Stimulated activated CD4-positive, alpha-beta T cell treated with anti-CD3 and anti-CD28 coated beads, Interleukin-4, amount 100 ng/mL, for 24 hours (primary cell): Measurements from ENCODE around the gene ABCD3.
"Not testable (repeated sequence)": the region's sequence is repeated elsewhere in the genome, so short reads cannot be mapped to it uniquely, and the experiment has no call there.

Experiments used
- DNase-seq: peaks from one replicate; pipeline ENCODE4 v3.0.0-alpha.2; 2020

The ABCD3 gene

GRCh38 chr1:94416901-94417727, 1.1 kb upstream of the ABCD3 start:
- no peak for DNase-seq

- DNase-seq = no peak
Measured at GRCh38 chr1:94417728-94417977, 536 bp upstream of the ABCD3 start.

DNA sequence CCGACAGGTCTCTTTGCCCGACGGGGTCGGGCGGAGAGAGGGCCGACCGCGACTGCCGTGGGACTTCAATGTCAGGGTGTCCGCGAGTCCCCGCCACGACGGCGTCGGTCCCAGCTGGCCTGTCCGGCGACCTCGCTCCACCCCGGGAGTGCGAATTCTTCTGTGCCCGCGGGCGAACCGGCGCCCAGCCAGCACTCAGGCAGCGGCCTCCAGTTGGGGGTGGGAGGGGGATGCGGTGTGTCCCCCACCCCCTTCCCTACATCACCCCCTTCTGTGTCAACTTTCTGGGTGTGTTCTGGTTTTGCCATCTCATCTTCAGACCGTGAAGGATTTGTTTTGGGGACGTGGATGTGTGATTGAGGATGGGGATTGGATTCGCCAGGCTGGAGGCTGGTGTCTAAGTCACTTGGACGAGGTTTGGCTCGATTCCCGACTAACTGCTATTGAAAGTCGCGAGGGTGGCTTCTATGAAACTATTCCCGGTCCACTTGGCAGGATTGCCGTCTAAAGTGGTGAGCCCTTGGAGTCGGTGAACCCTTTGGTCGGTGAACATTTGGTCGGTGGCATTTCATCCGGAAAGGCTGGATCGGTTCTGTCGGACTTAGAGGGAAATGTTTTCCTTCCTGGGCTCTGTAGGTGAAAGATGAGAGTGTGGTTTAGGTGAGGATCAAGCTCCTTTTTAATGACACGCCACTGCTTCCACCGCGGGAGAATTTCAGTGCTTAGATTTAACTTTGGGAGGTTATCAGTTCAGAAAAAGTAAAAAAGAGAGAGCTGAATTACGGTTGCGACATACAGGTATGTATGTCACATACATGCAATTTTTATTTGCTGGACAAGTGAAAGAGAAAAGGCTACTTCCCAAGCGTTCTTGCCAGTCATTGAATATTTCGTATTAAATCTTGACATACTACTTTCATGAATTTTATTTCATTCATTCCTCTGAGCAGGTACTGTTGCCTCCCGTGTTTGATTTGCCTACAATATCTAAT, 771 bp downstream of the ABCD3 start:
- DNase-seq = no peak

GRCh38 chr1:94422115-94422820, 4.1 kb downstream of the ABCD3 start:
- DNase-seq = no peak

DNA sequence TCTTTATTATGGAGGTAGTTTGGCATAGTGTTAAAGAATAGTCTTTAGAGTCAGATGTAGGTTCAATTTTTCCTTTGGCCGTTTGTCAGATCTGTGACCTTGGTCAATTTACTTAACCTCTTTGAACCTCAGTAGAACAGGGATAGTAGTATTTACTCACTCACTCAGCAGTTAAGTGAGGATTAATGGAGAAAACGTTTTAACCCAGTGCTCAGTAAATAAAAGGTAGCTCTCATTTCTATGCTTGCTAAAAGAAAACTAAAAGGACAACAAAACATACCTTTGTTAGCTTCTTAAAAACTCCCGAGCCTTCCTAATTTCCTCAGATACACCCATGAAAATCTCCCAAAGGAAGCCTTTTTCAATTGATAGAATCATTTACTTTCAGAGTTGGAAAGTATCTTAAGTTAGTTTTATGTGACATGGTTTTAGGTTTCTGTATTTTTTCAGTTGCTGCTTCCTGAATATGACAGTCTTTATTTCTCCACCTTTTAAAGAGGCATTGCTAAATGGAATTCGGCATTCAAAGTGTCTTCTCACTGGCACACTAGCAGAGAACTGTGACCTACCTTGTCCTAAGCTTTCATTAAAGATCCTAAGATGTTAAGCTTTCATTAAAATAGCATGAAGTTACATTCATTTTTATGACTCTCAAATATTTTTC, 7.8 kb downstream of the ABCD3 start:
- DNase-seq = no peak

DNA sequence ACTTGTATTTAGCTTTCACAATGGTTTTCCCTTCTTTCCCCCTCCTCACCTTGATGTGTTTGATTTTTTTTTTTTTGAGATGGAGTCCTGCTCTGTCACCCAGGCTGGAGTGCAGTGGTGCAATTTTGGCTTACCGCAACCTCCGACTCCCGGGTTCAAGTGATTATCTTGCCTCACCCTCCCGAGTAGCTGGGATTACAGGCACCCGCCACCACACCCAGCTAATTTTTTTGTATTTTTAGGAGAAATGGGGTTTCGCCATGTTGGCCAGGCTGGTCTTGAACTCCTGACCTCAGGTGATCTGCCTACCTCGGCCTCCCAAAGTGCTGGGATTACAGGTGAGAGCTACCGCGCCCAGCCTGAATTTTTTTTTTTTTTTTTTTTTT, 8.3 kb downstream of the ABCD3 start:
- not testable (repeated sequence) for DNase-seq

DNA sequence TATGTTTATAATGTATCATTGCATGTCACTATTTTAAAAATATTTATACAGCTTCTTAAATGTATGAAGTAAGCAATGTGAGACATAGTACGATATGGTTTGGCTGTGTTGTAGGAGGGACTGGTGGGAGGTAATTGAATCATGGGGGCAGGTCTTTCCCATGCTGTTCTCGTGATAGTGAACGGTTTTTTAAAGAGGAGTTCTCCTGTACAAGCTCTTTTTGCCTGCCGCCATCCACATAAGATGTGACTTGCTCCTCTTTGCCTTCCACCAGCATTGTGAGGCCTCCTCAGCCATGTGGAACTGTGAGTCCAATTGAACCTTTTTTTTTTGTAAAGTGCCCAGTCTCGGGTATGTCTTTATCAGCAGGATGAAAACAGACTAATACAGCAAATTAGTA, 10.3 kb downstream of the ABCD3 start:
- DNase-seq = no peak

- DNase-seq = not testable (repeated sequence)
Measured at GRCh38 chr1:94428927-94429528, 10.8 kb downstream of the ABCD3 start.

DNA sequence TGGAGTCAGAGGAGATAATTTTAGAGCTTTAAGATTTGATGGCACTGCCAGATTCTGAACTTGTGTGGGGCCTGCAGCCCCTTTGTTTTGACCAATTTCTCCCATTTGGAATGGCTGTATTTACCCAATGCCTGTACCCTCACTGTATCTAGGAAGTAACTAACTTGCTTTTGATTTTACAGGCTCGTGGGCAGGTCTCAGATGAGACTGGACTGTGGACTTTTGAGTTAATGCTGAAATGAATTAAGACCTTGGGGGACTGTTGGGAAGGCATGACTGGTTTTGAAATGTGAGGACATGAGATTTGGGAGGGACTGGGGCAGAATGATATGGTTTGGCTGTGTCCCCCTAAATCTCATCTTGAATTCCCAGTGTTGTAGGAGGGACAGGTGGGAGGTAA, 11.9 kb downstream of the ABCD3 start:
- DNase-seq = not testable (repeated sequence)

GRCh38 chr1:94433866-94434265, 15.7 kb downstream of the ABCD3 start:
- no peak for DNase-seq

GRCh38 chr1:94434365-94435045, 16.3 kb downstream of the ABCD3 start:
- no peak for DNase-seq

- no peak for DNase-seq
Measured at GRCh38 chr1:94438692-94439276, 20.6 kb downstream of the ABCD3 start.

GRCh38 chr1:94440088-94440487, 21.9 kb downstream of the ABCD3 start:
- no peak for DNase-seq

- DNase-seq = not testable (repeated sequence)
Measured at GRCh38 chr1:94443067-94443466, 24.9 kb downstream of the ABCD3 start.

- not testable (repeated sequence) for DNase-seq
Measured at GRCh38 chr1:94444819-94445218, 26.6 kb downstream of the ABCD3 start.

GRCh38 chr1:94445733-94446132, 27.5 kb downstream of the ABCD3 start:
- DNase-seq = not testable (repeated sequence)

GRCh38 chr1:94446177-94446576, 28.0 kb downstream of the ABCD3 start:
- not testable (repeated sequence) for DNase-seq

DNA sequence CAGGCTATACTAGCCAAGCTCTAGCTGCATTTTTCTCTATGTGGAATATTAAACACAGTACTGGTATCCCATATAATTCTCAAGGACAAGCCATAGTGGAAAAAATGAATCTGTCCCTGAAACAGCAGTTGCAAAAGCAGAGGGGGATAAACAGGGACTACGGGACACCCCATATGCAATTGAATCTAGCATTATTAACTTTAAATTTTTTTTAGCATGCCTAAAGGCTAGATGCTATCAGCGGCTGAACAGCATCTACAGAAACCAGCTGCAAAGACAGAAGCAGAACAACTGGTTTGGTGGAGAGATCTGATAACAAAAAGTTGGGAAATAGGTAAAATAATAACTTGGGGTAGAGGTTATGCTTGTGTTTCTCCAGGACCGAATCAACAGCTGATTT, 30.6 kb downstream of the ABCD3 start:
- DNase-seq = not testable (repeated sequence)

GRCh38 chr1:94456736-94457135, 38.5 kb downstream of the ABCD3 start:
- DNase-seq = no peak

GRCh38 chr1:94462606-94463005, 44.4 kb downstream of the ABCD3 start:
- no peak for DNase-seq

DNA sequence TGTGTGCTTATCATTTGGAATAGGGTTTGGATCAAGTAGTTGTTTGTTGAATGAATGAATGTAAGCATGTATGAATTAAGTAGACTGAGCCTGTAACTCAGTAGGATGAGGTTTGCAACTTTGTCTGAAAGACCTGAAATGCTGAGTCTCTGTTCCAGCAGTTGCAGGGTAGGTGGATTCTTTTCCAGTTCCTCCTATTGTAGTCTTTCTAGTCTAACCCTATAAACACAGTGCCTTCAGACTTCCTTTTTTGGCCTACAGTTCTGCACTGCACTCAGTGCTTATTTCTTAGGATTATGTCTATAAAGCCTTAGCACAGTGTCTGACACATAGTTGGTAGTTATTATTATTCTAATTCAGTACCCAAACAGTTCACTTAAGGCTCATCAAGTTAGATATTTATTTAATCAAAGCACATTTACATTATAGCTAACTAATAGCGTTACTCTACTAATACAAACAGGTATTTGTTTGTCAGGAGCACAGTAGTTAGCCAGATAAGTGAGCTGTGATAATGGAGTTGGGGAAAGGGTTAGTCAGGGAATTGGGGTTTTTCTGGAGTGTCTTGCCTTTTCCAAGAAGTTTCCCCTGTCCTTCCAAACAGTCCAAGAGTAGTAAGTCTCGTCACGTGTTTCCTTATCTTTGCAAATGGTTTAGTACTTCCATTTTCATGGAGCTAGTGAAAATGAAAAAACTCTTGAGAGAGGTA, 45.0 kb downstream of the ABCD3 start:
- DNase-seq = no peak
